ENCODE results near the gene FTCDNL1.

Gene FTCDNL1

DNA sequence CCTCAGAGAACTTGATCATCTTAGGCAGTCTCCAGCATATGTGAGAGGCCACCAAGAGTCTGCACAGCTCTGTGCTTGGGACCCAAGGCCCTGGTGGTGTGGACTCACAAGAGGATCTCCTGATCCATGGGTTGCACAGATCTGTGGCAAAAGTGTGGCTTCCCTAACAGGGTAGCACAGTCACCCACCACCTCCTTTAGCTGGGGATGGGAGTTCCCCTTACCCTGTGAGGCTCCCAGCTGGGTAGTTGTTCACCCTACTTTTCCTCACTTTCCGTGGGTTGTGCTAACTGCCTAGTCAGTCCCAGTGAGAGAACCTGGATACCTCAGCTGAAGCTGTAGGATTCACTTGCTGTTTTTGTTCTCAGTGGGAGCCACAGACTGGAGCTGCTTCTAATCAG, 123.7 kb downstream of the FTCDNL1 start:
- Histone ChIP-seq H3K9me3 (ENCODE audit: severe bottlenecking) (no peaks in the 10 kb centered on the region), H3K27me3 (ENCODE audit: insufficient read depth, low read depth, severe bottlenecking) (no peaks in the 10 kb centered on the region), H3K27ac (no peak overlapping the region), H3K36me3 (no peaks in the 10 kb centered on the region), H3K4me3 (ENCODE audit: low read depth, low read length) (no peak overlapping the region)
- DNase-seq, result no peak
- TF ChIP-seq, protein P1, sequence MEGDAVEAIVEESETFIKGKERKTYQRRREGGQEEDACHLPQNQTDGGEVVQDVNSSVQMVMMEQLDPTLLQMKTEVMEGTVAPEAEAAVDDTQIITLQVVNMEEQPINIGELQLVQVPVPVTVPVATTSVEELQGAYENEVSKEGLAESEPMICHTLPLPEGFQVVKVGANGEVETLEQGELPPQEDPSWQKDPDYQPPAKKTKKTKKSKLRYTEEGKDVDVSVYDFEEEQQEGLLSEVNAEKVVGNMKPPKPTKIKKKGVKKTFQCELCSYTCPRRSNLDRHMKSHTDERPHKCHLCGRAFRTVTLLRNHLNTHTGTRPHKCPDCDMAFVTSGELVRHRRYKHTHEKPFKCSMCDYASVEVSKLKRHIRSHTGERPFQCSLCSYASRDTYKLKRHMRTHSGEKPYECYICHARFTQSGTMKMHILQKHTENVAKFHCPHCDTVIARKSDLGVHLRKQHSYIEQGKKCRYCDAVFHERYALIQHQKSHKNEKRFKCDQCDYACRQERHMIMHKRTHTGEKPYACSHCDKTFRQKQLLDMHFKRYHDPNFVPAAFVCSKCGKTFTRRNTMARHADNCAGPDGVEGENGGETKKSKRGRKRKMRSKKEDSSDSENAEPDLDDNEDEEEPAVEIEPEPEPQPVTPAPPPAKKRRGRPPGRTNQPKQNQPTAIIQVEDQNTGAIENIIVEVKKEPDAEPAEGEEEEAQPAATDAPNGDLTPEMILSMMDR (IDR thresholded peaks at IDR 0.05; ENCODE audit: low read depth, low read length), result no peak

DNA sequence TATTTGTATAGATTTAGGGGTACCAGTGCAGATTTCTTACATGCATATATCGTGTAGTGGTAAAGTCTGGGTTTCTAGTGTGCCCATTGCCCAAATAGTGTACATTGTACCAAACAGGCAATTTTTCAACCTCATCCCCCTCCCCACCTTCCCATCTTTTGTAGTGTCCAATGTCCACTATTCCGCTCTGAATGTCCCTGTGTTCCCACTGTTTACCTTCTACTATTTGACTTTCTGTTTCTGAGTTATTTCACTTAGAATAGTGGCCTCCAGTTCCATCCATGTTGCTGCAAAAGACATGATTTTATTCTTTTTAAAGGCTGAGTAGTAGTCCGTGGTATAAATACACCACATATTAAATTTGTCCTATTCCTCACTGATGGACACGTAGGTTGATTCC, 132.9 kb downstream of the FTCDNL1 start:
- no peak for DNase-seq
- no peaks in the 10 kb centered on the region for H3K36me3 ChIP-seq
- no peak overlapping the region for H3K4me3 ChIP-seq (ENCODE audit: low read depth, low read length)
- no peaks in the 10 kb centered on the region for H3K9me3 ChIP-seq (ENCODE audit: severe bottlenecking)
- H3K27me3 ChIP-seq (ENCODE audit: insufficient read depth, low read depth, severe bottlenecking), result no peaks in the 10 kb centered on the region
- H3K27ac ChIP-seq, result no peak overlapping the region
- TF ChIP-seq, protein P1 (IDR thresholded peaks at IDR 0.05; ENCODE audit: low read depth, low read length), result no peak

DNA sequence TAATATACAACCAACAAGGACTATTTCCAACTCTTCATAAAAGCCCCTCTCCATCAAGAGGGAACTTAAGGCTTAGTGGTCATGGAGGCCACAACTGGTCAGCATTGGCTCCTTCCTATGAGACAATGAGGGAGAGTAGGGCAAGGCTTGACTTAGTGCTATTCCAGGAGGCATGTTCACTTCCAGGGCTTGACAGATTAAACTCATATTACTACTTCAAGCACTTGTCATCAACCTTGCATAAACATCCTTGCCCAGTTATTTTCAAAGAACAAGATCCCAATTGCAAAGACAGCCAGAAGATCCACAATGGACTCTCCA, 133.4 kb downstream of the FTCDNL1 start:
- TF ChIP-seq, protein P1 (IDR thresholded peaks at IDR 0.05; ENCODE audit: low read depth, low read length), result no peak
- DNase-seq, result no peak
- Histone ChIP-seq H3K27ac (no peak overlapping the region), H3K27me3 (ENCODE audit: insufficient read depth, low read depth, severe bottlenecking) (no peaks in the 10 kb centered on the region), H3K4me3 (ENCODE audit: low read depth, low read length) (no peak overlapping the region), H3K9me3 (ENCODE audit: severe bottlenecking) (no peaks in the 10 kb centered on the region), H3K36me3 (no peaks in the 10 kb centered on the region)

DNA sequence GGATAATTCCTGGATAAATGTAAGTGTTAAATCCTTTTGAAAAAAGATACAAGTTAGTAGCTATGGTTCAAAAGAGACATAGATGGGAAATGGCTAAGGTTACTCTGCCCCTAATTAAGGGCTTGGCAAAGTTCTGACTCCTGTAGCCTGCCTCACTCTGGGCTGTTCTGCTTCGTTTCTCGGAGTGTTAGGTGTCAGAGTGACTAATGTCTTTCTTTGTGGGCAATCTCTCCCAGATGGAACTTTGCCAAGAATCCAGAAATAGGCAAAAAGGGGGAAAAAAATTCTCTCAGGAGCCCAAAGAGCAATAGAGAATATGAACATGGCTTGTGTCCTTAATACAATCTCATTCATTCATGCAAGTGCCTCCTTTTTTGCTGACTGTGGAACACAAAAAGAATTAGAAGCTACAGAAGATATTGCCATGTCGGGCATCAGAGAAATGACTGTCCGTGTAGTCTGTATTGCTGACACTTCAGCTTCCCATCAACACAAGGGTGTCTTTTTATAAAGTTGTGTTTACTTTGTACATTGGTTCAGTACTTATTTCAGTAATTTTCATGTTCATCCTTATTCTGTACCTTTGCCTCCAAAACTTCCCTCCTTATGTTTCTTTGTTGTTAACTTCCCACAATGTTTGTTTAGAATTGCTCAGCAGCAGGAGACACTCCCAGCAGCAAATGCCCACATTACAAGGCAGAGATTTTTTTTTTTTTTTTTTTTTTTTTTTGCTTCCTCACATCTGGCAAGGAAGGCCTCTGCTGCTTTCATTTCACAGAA, 134.0 kb downstream of the FTCDNL1 start:
- no peak for DNase-seq
- Histone ChIP-seq H3K27me3 (ENCODE audit: insufficient read depth, low read depth, severe bottlenecking) (no peaks in the 10 kb centered on the region), H3K27ac (no peak overlapping the region), H3K36me3 (no peaks in the 10 kb centered on the region), H3K9me3 (ENCODE audit: severe bottlenecking) (no peaks in the 10 kb centered on the region), H3K4me3 (ENCODE audit: low read depth, low read length) (no peak overlapping the region)
- TF ChIP-seq, protein P1 (IDR thresholded peaks at IDR 0.05; ENCODE audit: low read depth, low read length), result no peak

DNA sequence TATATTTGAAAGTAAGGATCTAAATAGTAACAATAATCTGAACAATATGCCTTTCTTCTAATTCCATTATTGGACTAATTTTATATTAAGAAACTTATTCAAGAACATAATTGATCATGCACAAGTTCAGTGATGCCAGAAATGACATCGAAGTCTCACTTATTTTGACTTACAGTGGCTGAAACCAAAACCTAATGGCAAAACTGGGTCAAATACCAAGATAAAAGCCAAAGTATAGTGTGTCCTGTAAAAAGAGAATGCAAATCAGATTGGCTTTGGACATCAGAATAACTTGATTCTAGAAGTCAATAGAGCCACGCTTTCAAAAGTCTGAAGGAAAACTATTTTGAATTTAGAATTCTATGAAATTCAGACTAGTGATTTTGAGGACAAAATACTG, 137.2 kb downstream of the FTCDNL1 start:
- no peaks in the 10 kb centered on the region for H3K27me3 ChIP-seq (ENCODE audit: insufficient read depth, low read depth, severe bottlenecking)
- H3K27ac ChIP-seq, result no peak overlapping the region
- H3K4me3 ChIP-seq (ENCODE audit: low read depth, low read length), result no peak overlapping the region
- DNase-seq, result no peak
- TF ChIP-seq, protein P1 (IDR thresholded peaks at IDR 0.05; ENCODE audit: low read depth, low read length), result no peak
- no peaks in the 10 kb centered on the region for H3K36me3 ChIP-seq
- H3K9me3 ChIP-seq (ENCODE audit: severe bottlenecking), result no peaks in the 10 kb centered on the region

DNA sequence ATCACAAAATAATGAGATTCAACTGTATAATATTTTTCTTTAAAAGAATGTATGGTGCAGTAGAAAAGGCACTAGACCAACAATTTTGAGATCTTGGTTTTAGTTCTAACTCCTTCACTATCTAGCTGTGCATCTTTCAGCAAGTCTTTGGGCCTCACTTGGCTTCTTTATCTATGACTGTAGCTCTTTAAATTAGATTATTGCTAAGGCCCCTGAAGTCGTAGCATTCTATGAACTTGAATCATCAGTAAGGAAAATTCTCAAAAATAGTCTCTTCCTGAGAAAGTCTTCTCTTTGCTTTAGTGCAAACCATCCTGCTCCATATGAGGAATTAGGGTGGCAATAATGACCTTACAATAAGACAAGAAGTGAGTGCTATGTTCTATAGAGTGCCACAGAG, 140.4 kb downstream of the FTCDNL1 start:
- TF ChIP-seq, protein P1 (IDR thresholded peaks at IDR 0.05; ENCODE audit: low read depth, low read length), result no peak
- no peak overlapping the region for H3K27ac ChIP-seq
- no peaks in the 10 kb centered on the region for H3K9me3 ChIP-seq (ENCODE audit: severe bottlenecking)
- no peak for DNase-seq
- no peaks in the 10 kb centered on the region for H3K27me3 ChIP-seq (ENCODE audit: insufficient read depth, low read depth, severe bottlenecking)
- no peak overlapping the region for H3K4me3 ChIP-seq (ENCODE audit: low read depth, low read length)
- H3K36me3 ChIP-seq, result no peaks in the 10 kb centered on the region

Measured in WERI-Rb-1 (cell line).